NCI-H1694 (cell line): ENCODE results near the gene EPN2.
"Not testable (repeated sequence)": the region's sequence is repeated elsewhere in the genome, so short reads cannot be mapped to it uniquely, and the experiment has no call there.

Experiments used
- DNase-seq: peaks from one replicate; lab custom pipeline; 2025; lab: John Stamatoyannopoulos, UW

The EPN2 gene

DNA sequence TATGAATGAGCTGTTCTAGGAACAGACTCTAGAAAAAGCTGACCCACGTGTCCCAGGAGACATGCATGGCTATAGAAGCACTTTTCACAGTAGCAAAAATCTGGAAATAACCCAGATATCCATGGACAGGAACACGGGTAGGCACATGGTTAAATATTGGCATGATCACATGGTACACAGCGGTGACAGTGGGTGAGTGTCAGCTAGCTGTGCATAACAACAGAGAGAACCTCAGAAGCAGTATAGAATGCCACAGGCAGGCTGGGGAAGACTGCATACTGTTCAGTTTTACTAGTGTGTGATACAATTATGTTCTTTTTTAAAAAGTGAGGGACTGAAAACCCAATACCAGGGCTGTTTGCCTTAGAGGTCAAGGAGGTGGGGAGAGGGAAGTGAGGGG, 31.4 kb downstream of the EPN2 start:
- DNase-seq = no peak

GRCh38 chr17:19269106-19269505, 31.9 kb downstream of the EPN2 start:
- DNase-seq = no peak

DNA sequence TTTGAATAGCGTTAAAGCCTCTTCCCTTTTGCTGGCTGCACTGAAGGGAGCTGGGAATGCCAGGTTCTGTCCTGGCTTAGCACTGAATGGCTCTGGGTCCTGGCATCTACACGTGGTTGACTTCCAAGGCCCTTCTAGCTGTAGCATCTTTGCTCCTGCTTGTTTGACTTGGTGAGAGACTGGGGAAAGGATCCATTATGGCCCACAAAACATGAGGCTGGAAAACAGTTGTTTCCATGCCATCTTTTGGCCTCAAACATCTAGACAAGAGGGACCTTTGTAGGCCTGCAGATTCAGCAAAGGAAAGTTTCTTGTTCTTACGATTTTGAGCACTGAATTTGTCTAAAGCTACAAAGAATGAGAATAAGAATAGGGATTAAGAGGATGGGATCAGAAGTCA, 32.5 kb downstream of the EPN2 start:
- no peak for DNase-seq

DNA sequence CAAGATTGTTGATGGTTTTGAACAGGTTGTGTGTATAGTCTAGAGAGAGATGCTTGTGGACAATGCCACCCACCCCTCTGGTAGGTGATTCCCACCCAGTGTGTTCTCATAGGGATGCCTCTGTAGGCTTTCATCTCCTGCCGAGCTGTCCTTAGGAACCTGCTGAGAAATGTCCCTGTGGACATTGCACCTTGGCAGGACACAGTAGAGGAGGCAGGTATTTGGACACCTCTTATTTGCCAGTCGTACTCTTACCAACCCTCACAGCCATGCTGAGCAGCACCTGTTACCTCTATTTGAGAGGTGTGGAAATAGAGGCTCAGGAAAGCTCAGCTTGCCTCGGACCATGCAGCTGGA, 33.2 kb downstream of the EPN2 start:
- no peak for DNase-seq

- DNase-seq = no peak
Measured at GRCh38 chr17:19270704-19271611, 33.8 kb downstream of the EPN2 start.

DNA sequence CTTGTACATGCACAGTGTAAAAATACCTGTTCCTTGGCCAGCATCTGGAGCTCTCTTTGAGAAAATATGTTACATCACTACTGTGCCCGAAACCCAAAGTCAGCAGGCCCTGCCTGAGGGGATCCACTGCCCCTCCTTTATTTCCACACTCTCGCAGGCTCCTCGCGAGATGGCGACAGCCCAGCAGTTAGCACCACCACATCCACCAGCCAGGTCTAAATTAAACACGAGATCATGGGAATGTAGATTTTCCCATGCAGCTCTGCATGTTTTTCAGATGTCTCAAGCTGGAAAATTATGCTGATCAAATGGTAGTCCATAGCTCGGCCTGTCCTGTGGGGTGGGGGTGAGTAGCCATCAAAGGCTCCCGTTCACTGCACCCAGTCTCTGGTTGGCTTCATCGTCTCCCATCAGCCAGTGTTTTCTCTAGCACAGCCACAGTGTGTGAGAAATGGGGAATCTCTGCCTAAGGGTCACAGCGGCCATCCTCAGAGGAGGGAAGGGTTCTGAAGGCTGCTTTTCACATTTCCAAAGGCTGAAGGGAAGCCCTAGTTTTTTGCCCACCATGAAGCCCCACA, 34.7 kb downstream of the EPN2 start:
- no peak for DNase-seq

- no peak for DNase-seq
Measured at GRCh38 chr17:19273731-19274130, 36.6 kb downstream of the EPN2 start.

GRCh38 chr17:19274893-19275292, 37.7 kb downstream of the EPN2 start:
- no peak for DNase-seq

DNA sequence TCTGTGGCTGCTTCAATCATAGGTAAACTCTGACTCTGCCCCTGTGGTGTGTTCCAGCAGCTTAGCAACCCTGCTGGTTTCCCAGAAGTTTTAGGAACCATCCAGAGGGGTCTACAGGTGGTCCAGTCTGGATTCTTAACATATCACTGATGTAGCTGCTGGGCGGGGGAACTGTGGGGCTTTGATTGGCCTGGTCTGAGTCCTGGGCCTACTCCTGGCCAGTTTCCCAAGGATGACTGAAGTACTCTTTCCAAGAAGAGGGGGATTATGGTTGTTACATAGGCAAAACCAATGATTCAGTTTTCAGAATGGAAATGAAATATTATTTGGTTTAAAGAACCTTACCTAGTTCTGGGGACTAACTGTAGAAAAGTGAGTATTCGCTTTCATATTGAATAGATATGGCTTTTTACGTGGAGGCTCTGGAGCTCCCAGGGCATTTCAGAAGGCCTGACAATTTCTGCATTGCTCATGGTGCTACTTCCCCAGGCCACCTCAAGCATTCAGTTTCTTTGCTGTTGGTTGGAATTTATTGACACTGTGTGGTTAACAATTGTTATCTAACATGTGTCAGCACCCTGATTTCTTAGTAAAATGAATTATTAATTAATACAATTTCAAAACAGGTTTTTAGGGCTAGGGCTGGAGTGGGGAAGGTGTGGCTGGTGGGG, 38.4 kb downstream of the EPN2 start:
- DNase-seq = no peak

GRCh38 chr17:19278284-19278683, 41.1 kb downstream of the EPN2 start:
- DNase-seq = not testable (repeated sequence)

DNA sequence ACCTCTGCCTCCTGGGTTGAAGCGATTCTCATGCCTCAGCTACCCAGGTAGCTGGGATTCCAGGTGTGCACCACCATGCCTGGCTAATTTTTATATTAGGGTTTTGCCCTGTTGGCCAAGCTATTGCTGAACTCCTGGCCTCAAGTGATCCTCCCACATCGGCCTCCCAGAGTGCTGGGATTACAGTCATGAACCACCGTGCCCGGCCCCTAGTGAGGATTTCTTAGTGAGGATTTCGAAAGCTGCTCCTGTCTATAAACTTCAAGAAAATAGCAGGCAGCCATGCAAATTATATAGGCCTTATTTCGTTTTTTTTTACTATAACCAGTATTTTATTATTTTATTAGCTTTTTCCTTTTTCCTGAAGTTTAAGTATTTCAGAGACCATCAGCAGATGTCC, 41.6 kb downstream of the EPN2 start:
- DNase-seq = no peak

DNA sequence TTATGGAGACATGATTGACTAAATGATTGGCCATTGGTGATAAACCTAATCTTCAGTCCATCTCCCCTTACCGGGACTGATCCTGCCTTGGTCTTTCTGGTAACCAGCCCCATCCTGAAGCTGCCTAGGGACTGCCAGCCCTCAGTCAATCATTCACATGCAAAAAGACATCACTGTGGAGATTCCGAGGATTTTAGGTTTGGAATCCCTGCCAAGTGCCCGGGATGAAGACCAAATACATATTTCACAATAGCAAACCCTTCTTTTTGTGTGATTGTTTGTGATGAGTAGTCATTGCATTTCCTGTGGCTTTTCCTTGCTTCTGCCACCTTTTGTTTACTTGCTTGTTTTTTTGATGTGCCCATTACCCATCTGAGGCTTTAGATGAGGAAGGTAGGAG, 44.0 kb downstream of the EPN2 start:
- DNase-seq = no peak

DNA sequence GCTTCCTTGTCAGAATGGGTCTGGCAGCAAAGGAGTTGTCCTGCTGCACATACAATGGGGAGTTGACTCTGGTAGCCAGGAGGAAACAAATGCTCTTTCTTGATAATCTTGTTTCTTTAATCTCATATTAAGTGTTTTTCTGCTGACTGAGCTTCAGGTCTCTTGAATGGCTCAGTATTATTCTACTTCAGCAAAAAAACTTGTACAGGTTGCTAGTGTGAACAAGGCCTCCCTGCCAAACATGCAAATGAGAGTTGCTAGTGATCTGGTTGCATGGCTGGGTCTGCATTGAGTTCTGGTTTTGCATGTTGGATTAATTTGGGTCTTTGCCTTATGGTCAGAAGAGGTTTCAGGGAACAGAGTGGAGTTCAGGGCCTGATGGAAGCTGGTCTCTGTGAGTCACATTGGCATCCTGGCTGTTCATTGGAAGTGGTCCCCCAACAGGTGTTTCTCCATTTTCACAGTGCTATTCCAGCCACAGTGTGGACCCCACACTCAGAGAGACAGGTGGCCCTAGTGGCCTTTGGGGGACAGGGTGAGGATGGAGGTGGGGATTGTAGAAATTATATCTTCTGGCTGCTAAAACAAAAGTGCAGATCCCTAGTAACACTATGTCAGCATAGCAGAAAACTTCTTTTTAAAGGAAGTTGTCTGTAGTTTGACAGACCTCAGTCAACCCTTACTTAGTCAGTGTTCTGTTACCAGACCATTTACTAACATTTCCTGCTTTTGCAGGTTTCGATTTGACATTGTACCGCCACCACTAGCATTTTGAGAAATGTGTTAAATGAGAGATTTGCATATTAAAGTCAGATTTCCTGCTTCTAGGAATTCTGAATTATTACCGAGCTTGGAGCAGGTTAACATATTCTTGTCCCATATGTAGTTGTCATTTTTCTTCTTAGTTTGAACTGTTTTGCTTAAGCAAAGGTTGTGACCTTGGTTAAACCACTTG, 47.1 kb downstream of the EPN2 start:
- no peak for DNase-seq

DNA sequence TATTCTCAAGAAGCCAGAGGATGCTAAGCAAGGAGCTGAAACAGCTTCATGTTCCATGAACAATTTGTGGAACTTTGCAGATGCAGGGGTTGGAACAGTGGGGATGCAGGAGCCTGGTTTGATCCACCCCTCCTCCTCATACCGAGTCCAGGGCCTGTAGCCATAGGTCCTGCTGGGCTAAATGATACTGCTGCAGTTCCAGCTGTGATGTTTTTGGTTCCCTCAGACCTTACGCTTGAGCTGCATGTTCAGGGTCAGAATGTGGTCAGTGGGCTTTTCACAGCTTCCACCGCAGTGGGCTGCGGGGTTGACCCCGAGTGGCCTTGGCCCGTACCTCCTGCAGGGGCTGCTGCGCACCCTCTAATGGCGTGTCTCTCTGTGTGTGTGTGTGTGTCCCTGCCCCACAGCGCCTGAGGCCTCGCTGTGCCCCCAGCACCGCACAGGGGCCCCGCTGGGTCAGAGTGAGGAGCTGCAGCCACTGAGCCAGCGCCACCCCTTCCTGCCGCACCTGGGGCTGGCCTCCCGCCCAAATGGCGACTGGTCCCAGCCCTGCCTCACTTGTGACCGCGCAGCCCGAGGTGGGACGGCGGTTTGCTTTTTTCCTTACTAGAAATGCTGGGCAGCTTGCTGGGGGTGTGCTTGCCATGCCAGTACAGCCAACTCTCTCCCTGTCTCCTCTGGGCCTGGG, 48.2 kb downstream of the EPN2 start:
- DNase-seq = no peak

DNA sequence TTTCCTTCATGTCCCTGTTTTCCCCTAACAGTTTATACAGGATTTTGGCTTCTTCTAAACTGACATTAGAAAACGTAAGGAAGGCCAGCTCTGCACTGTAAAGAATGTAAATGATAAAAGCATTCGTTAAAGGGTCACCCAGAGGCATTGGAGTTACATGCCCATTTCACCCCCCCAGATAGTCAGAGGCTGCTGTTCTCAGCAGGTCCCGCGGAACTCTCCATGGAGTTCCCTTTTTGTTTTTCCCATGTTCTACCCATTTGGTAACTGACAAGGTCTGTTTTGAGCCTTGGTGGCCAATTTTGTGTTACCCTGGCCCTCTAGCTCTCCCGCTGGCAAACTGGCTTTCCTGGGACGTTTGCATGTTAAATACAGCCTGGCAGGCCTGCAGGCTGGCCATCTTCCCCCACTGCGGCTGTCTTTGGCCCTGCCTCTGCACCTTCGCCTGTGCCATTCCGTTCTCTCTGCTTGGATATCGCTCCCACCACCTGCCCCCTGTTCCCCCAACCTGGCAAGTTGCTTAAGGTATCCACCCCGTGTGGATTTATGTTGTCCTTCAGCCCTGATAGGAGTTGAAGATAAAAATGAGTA, 49.7 kb downstream of the EPN2 start:
- DNase-seq = no peak

GRCh38 chr17:19287651-19288050, 50.5 kb downstream of the EPN2 start:
- no peak for DNase-seq

DNA sequence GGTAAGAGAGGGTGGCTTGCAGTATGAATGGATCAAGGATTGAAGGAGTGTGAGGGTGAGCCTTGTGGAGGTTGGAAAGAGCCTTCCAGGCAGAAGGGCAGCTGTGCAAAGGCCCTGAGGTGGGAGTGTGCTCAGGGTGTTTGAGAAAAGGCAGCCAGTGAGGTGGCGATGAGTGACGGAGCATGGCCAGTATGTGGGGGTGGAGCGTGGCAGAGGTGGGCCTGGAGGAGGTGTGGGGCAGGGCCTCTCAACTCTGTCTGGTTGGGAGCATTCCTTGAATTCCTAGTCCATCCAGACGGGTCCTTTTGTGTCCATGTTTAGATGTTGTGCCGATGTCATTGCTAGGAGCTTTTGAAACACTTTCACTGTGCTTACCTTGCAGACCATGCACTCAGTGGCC, 51.3 kb downstream of the EPN2 start:
- DNase-seq = no peak

- no peak for DNase-seq
Measured at GRCh38 chr17:19290066-19290705, 53.0 kb downstream of the EPN2 start.

GRCh38 chr17:19291646-19292376, 54.6 kb downstream of the EPN2 start:
- no peak for DNase-seq

DNA sequence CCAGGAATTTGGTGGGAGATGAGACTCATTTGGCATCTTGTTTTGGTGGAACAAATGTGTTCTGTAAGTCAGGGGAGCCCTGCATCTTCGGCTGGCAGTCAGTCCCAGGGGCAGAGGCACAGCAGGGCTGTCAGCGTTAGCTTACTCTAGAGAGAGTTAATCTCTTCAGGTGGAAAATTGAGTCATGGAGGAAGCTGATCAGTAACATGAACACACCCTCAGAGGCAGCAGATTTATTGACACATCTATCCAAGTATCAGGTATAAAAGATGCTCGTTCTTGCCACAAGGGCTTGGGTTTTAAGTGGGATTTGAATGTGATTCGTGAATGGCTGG, 55.2 kb downstream of the EPN2 start:
- no peak for DNase-seq
